Calu3 (cell line): ENCODE measurements around the gene RNU6-9. TPM values are rescaled to one million over a fixed set of nuclear protein-coding genes. Genes with fewer than 3 reads are reported as not detected.
A peak's percentile ranks its signal among the peaks of the same experiment; 100 is the strongest.

ENCODE experiments used
- BruUV-seq: library from RNA; stranded (reverse); fragments of 400-500 nt; replicated peaks from 2 replicates; lab custom pipeline; 2021; lab: Mats Ljungman, UMichigan
- CTCF ChIA-PET: fragments of 300-600 bp; sonication (Branson Sonifier 250); formaldehyde crosslinking; loops from one replicate; lab custom pipeline; 2022; ENCODE audit warnings: antibody characterized with exemption; lab: Charles Lee
- DNase-seq: peaks from one replicate; pipeline ENCODE4 v3.0.0; 2022
- H3K27ac Mint-ChIP-seq: one replicate; pipeline ENCODE4 v1.8.0; 2022; ENCODE audit warnings: mixed read lengths; ENCODE audit not compliant: unreplicated experiment
- H3K27me3 Mint-ChIP-seq: one replicate; pipeline ENCODE4 v1.8.0; 2022; ENCODE audit warnings: mixed read lengths; ENCODE audit not compliant: unreplicated experiment
- H3K36me3 Mint-ChIP-seq: one replicate; pipeline ENCODE4 v1.8.0; 2022; ENCODE audit warnings: mild to moderate bottlenecking, moderate library complexity, mixed read lengths; ENCODE audit not compliant: insufficient read depth, unreplicated experiment
- H3K4me1 Mint-ChIP-seq: one replicate; pipeline ENCODE4 v1.8.0; 2022; ENCODE audit warnings: mild to moderate bottlenecking, low read depth, mixed read lengths; ENCODE audit not compliant: unreplicated experiment
- H3K4me3 Mint-ChIP-seq: one replicate; pipeline ENCODE4 v1.8.0; 2022; ENCODE audit warnings: mild to moderate bottlenecking, low read depth, moderate library complexity, mixed read lengths; ENCODE audit not compliant: unreplicated experiment
- H3K9me3 Mint-ChIP-seq: one replicate; pipeline ENCODE4 v1.8.0; 2022; ENCODE audit warnings: low read depth, mixed read lengths; ENCODE audit not compliant: unreplicated experiment
- CTCF ChIP-seq: fragments of 200-600 bp; IDR thresholded peaks from one replicate; pipeline ENCODE4 v1.8.0; 2022; ENCODE audit warnings: antibody characterized with exemption; ENCODE audit not compliant: unreplicated experiment
- intact Hi-C: fragments of 100-400 bp; cut with micrococcal nuclease; formaldehyde crosslinking; loops from one replicate; pipeline ENCODE4 v1.10.0; 2022; ENCODE audit not compliant: unreplicated experiment
- total RNA-seq: library from RNA; stranded (reverse); gene quantifications from 2 replicates; pipeline ENCODE4 v1.2.3, GENCODE V29; 2022

RNU6-9 gene
- total RNA-seq, 1 experiment from 2014 or later = not detected

GRCh38 chr19:883661-884211, 9.5 kb upstream of the RNU6-9 start:
- no TSS peak for BruUV-seq
- Mint-ChIP-seq H3K36me3 (peaks cover 43% of the 10 kb centered on the region), H3K27me3 (no peaks in the 10 kb centered on the region), H3K9me3 (no peaks in the 10 kb centered on the region), H3K4me1 (no peaks in the 10 kb centered on the region), H3K4me3 (no peak overlapping the region), H3K27ac (no peak overlapping the region)
- intact Hi-C loops = no loop called here
- peak; percentile 88 for DNase-seq
- peak; percentile 34 for TF ChIP-seq CTCF
- CTCF ChIA-PET = interaction anchor here (0.6 kb wide), 1 partner anchor 31 kb away, joined by 3 read pairs; no protein-coding TSS in a partner anchor

GRCh38 chr19:884420-885211, 8.7 kb upstream of the RNU6-9 start:
- CTCF ChIA-PET = no interaction called here
- no peak for TF ChIP-seq CTCF
- no TSS peak for BruUV-seq
- DNase-seq = no peak
- Mint-ChIP-seq H3K36me3 (peaks cover 37% of the 10 kb centered on the region), H3K27ac (no peak overlapping the region), H3K27me3 (no peaks in the 10 kb centered on the region), H3K4me1 (no peaks in the 10 kb centered on the region), H3K4me3 (no peak overlapping the region), H3K9me3 (no peaks in the 10 kb centered on the region)
- intact Hi-C loops = no loop called here

GRCh38 chr19:885536-886224, 7.6 kb upstream of the RNU6-9 start:
- intact Hi-C loops = no loop called here
- no TSS peak for BruUV-seq
- Mint-ChIP-seq H3K36me3 (peaks cover 34% of the 10 kb centered on the region), H3K9me3 (no peaks in the 10 kb centered on the region), H3K4me3 (no peak overlapping the region), H3K27ac (no peak overlapping the region), H3K4me1 (no peaks in the 10 kb centered on the region), H3K27me3 (no peaks in the 10 kb centered on the region)
- no peak for TF ChIP-seq CTCF
- no peak for DNase-seq
- CTCF ChIA-PET = no interaction called here

- TF ChIP-seq CTCF = no peak
- Mint-ChIP-seq H3K36me3 (peaks cover 42% of the 10 kb centered on the region), H3K27me3 (no peaks in the 10 kb centered on the region), H3K4me1 (no peaks in the 10 kb centered on the region), H3K9me3 (no peaks in the 10 kb centered on the region), H3K4me3 (no peak overlapping the region), H3K27ac (no peak overlapping the region)
- no TSS peak for BruUV-seq
- CTCF ChIA-PET = no interaction called here
- intact Hi-C loops = no loop called here
- DNase-seq = no peak
These were observed 6.2 kb upstream of the RNU6-9 start for GRCh38 chr19:887072-887471.
